Keratinocyte (primary cell): ENCODE data around the gene TUBB4A. TPM values are rescaled to one million over a fixed set of nuclear protein-coding genes. Genes with fewer than 3 reads are reported as not detected.

ENCODE experiments used
- DNase-seq: peaks from one replicate; pipeline ENCODE4 v3.0.0-alpha.2; 2011; ENCODE audit warnings: low read depth, missing footprints, low spot score
- FAIRE-seq: peaks from 2 replicates; lab custom pipeline; 2011; peaks lifted over from hg19 to GRCh38; lab: Jason Lieb, UNC
- H2AFZ ChIP-seq: 2 replicates; pipeline ENCODE4 v1.6.0; 2012; ENCODE audit warnings: low read length, control low read depth, inconsistent platforms; ENCODE audit not compliant: control insufficient read depth
- H3K27ac ChIP-seq: 2 replicates; pipeline ENCODE4 v1.5.1; 2011; ENCODE audit warnings: low read length; ENCODE audit not compliant: control insufficient read depth, insufficient read depth
- H3K27me3 ChIP-seq: 3 replicates; pipeline ENCODE4 v1.6.0; 2011; ENCODE audit warnings: low read length; ENCODE audit not compliant: control insufficient read depth, insufficient read depth; ENCODE audit errors: extremely low read depth
- H3K36me3 ChIP-seq, 2 experiments: 2 replicates in 1 of 2; 3 replicates in 1 of 2; pipeline ENCODE4 v1.5.1; 2011; ENCODE audit warnings: low read length in 2 of 2, mild to moderate bottlenecking in 1 of 2; ENCODE audit not compliant: control insufficient read depth in 2 of 2, insufficient read depth in 2 of 2; ENCODE audit errors: extremely low read depth in 1 of 2
- H3K4me1 ChIP-seq: 3 replicates; pipeline ENCODE4 v1.5.1; 2011; ENCODE audit warnings: low read length; ENCODE audit not compliant: control insufficient read depth, insufficient read depth; ENCODE audit errors: extremely low read depth
- H3K4me2 ChIP-seq: 3 replicates; pipeline ENCODE4 v1.6.0; 2011; ENCODE audit warnings: low read depth, low read length; ENCODE audit not compliant: control insufficient read depth, insufficient read depth; ENCODE audit errors: extremely low read depth
- H3K4me3 ChIP-seq, 3 experiments: fragments of 200-600 bp in 1 of 3; sonication (generic) in 1 of 3; 2 replicates in 2 of 3; 3 replicates in 1 of 3; pipeline ENCODE4 v1.5.1; 2011 to 2016; ENCODE audit warnings: low read length in 3 of 3, mild to moderate bottlenecking in 3 of 3, control low read depth in 2 of 3, inconsistent platforms in 1 of 3, low read depth in 1 of 3, mixed read lengths in 1 of 3, mixed run types in 1 of 3, moderate library complexity in 1 of 3; ENCODE audit not compliant: control insufficient read depth in 2 of 3, insufficient read depth in 2 of 3; ENCODE audit errors: extremely low read depth in 1 of 3
- H3K79me2 ChIP-seq: 2 replicates; pipeline ENCODE4 v1.6.0; 2012; ENCODE audit warnings: low read length; ENCODE audit not compliant: control insufficient read depth, insufficient read depth
- H3K9ac ChIP-seq: 3 replicates; pipeline ENCODE4 v1.6.0; 2011; ENCODE audit warnings: low read length; ENCODE audit not compliant: control insufficient read depth, insufficient read depth; ENCODE audit errors: extremely low read depth
- H3K9me1 ChIP-seq: 3 replicates; pipeline ENCODE4 v1.6.0; 2011; ENCODE audit warnings: low read length; ENCODE audit not compliant: control insufficient read depth, insufficient read depth; ENCODE audit errors: extremely low read depth
- H3K9me3 ChIP-seq: 2 replicates; pipeline ENCODE4 v1.5.1; 2012; ENCODE audit warnings: low read depth, low read length; ENCODE audit not compliant: control insufficient read depth
- H4K20me1 ChIP-seq: 3 replicates; pipeline ENCODE4 v1.6.0; 2011; ENCODE audit warnings: low read length; ENCODE audit not compliant: control insufficient read depth, insufficient read depth; ENCODE audit errors: extremely low read depth
- CTCF ChIP-seq, 3 experiments: IDR thresholded peaks in 1 of 3; conservative IDR thresholded peaks in 1 of 3; optimal IDR thresholded peaks in 1 of 3; 2 replicates in 2 of 3; 3 replicates in 1 of 3; pipeline versions ENCODE3 to v1.5.1; 2011; ENCODE audit warnings: low read length in 3 of 3, mild to moderate bottlenecking in 3 of 3, moderate library complexity in 2 of 3, control low read depth in 1 of 3, inconsistent platforms in 1 of 3; ENCODE audit not compliant: insufficient read depth in 2 of 3; ENCODE audit errors: extremely low read depth in 1 of 3
- EZH2 ChIP-seq: IDR thresholded peaks from one replicate; pipeline ENCODE4 v1.6.1; 2012; ENCODE audit warnings: inconsistent platforms, mild to moderate bottlenecking, low read length, moderate library complexity
- dilution Hi-C: fragments of 300-500 bp; cut with MboI; formaldehyde crosslinking; loops from one replicate; pipeline ENCODE4 v1.7.0; 2020; ENCODE audit warnings: low sequenced_read_pairs; ENCODE audit not compliant: extremely low pct_ligation_motif_present
- polyA plus RNA-seq, 5 experiments: library from polyadenylated mRNA; depleted of rRNA in 3 of 5; stranded (reverse) in 3 of 5; stranded (forward) in 1 of 5; unstranded in 1 of 5; fragments of >200 nt; gene quantifications; 1 replicate in 1 of 5; 2 replicates in 3 of 5; 3 replicates in 1 of 5; pipeline versions ENCODE4 v1.2.1 to v1.2.3, GENCODE V29; 2011 to 2012; ENCODE audit warnings: missing spikeins in 2 of 5, low read depth in 1 of 5, low replicate concordance in 1 of 5
- small RNA-seq, 3 experiments: library from RNA; depleted of rRNA; stranded (forward); fragments of <200 nt; gene quantifications; one replicate each; pipeline ENCODE3, GENCODE V24; 2012; ENCODE audit warnings: low read depth in 3 of 3, low replicate concordance in 1 of 3; ENCODE audit not compliant: insufficient read length in 3 of 3

TUBB4A gene
- polyA plus RNA-seq, 1 donor (not counting 4 experiments of a cell fraction or from before 2014, with no cell fraction given): not detected

GRCh38 chr19:6448045-6448444 lies 54.1 kb downstream of the TUBB4A start:
- Histone ChIP-seq H3K4me2 (no peak overlapping the region), H4K20me1 (no peaks in the 10 kb centered on the region), H3K4me3 (no peak overlapping the region), H3K79me2 (no peaks in the 10 kb centered on the region), H2AFZ (no peak overlapping the region), H3K36me3 (peaks cover 0 to 5% of the 10 kb centered on the region in 2 experiments), H3K4me1 (no peaks in the 10 kb centered on the region), H3K9me1 (no peaks in the 10 kb centered on the region), H3K27ac (no peak overlapping the region), H3K9me3 (no peaks in the 10 kb centered on the region), H3K9ac (no peak overlapping the region), H3K27me3 (no peaks in the 10 kb centered on the region)
- no peak for TF ChIP-seq EZH2
- dilution Hi-C loops: no loop called here
- DNase-seq (no peak), FAIRE-seq (no peak)

GRCh38 chr19:6446452-6446851 lies 55.7 kb downstream of the TUBB4A start:
- Histone ChIP-seq H3K9ac (no peak overlapping the region), H3K9me1 (no peaks in the 10 kb centered on the region), H2AFZ (no peak overlapping the region), H3K79me2 (no peaks in the 10 kb centered on the region), H3K27me3 (no peaks in the 10 kb centered on the region), H3K9me3 (no peaks in the 10 kb centered on the region), H3K4me2 (no peak overlapping the region), H3K27ac (no peak overlapping the region), H4K20me1 (no peaks in the 10 kb centered on the region), H3K4me1 (no peaks in the 10 kb centered on the region), H3K4me3 (no peak overlapping the region), H3K36me3 (peaks cover 0 to 3% of the 10 kb centered on the region in 2 experiments)
- dilution Hi-C loops: no loop called here
- DNase-seq (no peak), FAIRE-seq (no peak)
- no peak for TF ChIP-seq CTCF (optimal IDR thresholded peaks at IDR 0.05 in 1 of 3, IDR thresholded peaks at IDR 0.05 in 1 of 3, conservative IDR thresholded peaks at IDR 0.05 in 1 of 3; ENCODE audit: extremely low read depth in 1 of 3, insufficient read depth in 2 of 3, low read length in 3 of 3)
- no peak for TF ChIP-seq EZH2

Small RNA genes lying within 50 kb of the gene (small RNA-seq; reads per million reads assigned to genes)
- gene AC010503.2: 0 reads per million in 3 experiments

Other genes starting within 250 kb of the TUBB4A start
- gene MLLT1, start 222.3 kb downstream of the TUBB4A start, polyA plus RNA-seq: 8.2 to 13.8 TPM (median 8.3 TPM) in 3 replicates
- 0.38 to 0.66 TPM (median 0.39 TPM) in 3 replicates for gene ACER1, start 168.7 kb downstream of the TUBB4A start, polyA plus RNA-seq
- gene CLPP, start 140.8 kb downstream of the TUBB4A start, polyA plus RNA-seq: 46.8 to 54.3 TPM (median 52.8 TPM) in 3 replicates
- 9.5 to 18.9 TPM (median 9.8 TPM) in 3 replicates for gene ALKBH7, start 129.5 kb downstream of the TUBB4A start, polyA plus RNA-seq
- 0.33 to 0.50 TPM (median 0.36 TPM) in 3 replicates for gene PSPN, start 126.4 kb downstream of the TUBB4A start, polyA plus RNA-seq
- 37.3 to 56.9 TPM (median 39.7 TPM) in 3 replicates for gene GTF2F1, start 109.1 kb downstream of the TUBB4A start, polyA plus RNA-seq
- gene KHSRP, start 77.5 kb downstream of the TUBB4A start, polyA plus RNA-seq: 41.8 to 98.9 TPM (median 56.6 TPM) in 3 replicates
- gene SLC25A41, start 68.5 kb downstream of the TUBB4A start, polyA plus RNA-seq: 0.09 TPM in 1 of 3 replicates, not detected in the others
- 6.4 to 7.7 TPM (median 6.9 TPM) in 3 replicates for gene SLC25A23, start 42.5 kb downstream of the TUBB4A start, polyA plus RNA-seq
- 5.5 to 11.9 TPM (median 6.1 TPM) in 3 replicates for gene CRB3, start 38.0 kb downstream of the TUBB4A start, polyA plus RNA-seq
- 0.09 to 0.13 TPM in 2 of 3 replicates, not detected in the other for gene DENND1C, start 20.5 kb downstream of the TUBB4A start, polyA plus RNA-seq
- 11.1 to 12.8 TPM (median 12.3 TPM) in 3 replicates for gene TNFSF9, start 28.7 kb upstream of the TUBB4A start, polyA plus RNA-seq
- 0.22 to 0.53 TPM (median 0.30 TPM) in 3 replicates for gene CD70, start 88.8 kb upstream of the TUBB4A start, polyA plus RNA-seq
- 0.01 TPM in 1 of 3 replicates, not detected in the others for gene TNFSF14, start 167.9 kb upstream of the TUBB4A start, polyA plus RNA-seq
- 10.7 to 85.7 TPM (median 14.8 TPM) in 3 replicates for gene C3, start 218.3 kb upstream of the TUBB4A start, polyA plus RNA-seq
- 57.7 to 89.8 TPM (median 62.9 TPM) in 3 replicates for gene GPR108, start 235.3 kb upstream of the TUBB4A start, polyA plus RNA-seq
- 34.8 to 43.8 TPM (median 36.2 TPM) in 3 replicates for gene TRIP10, start 237.4 kb upstream of the TUBB4A start, polyA plus RNA-seq